Stimulated activated CD8-positive, alpha-beta memory T cell treated with anti-CD3 and anti-CD28 coated beads, Interleukin-15, amount 100 ng/mL, for 1 hour (primary cell): ENCODE data around the gene PAK4.
"Not testable (repeated sequence)": the region's sequence is repeated elsewhere in the genome, so short reads cannot be mapped to it uniquely, and the experiment has no call there.

ENCODE experiments used
- DNase-seq: peaks from one replicate; pipeline ENCODE4 v3.0.0-alpha.2; 2020; ENCODE audit warnings: low read depth

The PAK4 gene

DNA sequence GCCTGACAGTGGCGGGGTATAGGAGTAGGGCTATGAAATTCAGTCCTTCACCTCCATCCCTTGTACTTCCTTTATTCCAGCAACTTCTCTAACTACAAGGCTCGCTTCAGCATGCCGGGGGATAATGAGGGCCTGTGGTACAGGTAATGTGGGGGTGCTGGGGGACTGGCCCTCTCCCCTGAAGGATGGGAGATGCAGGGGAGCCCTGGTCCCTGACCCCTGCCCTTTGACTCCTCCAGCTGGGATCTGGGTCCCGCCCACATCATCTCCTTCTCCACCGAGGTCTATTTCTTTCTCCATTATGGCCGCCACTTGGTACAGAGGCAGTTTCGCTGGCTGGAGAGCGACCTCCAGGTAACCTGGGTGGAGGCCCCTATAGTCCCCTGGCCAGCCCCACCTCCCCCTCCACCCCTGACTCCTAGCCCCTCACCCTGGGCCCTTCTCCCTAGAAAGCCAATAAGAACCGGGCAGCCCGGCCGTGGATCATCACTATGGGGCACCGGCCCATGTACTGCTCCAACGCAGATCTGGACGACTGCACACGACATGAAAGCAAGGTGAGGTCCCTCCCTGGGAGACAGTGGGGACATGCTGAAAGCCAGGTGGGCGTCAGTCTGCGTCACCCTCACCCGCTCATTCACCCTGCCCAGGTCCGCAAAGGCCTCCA, 25.0 kb upstream of the PAK4 start:
- no peak for DNase-seq

DNA sequence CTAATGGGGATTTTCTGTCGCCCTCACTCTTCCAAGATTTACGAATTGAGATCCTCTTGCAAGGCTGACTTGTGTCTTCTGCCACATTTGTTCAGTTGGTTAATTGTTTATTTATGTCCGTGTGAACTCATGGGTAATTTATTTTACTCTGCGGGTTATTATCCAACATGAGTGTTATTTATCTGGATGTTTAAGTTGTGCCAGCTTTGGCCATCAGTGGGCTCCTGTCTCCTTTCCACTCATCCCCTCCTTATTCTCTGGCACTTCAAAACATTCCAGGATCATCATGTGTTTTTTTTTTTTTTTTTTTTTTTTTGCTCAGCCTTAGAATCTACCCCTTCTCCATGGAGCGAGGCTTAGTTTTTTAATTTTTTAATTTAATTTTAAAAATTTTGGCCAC, 22.4 kb upstream of the PAK4 start:
- DNase-seq: no peak

DNA sequence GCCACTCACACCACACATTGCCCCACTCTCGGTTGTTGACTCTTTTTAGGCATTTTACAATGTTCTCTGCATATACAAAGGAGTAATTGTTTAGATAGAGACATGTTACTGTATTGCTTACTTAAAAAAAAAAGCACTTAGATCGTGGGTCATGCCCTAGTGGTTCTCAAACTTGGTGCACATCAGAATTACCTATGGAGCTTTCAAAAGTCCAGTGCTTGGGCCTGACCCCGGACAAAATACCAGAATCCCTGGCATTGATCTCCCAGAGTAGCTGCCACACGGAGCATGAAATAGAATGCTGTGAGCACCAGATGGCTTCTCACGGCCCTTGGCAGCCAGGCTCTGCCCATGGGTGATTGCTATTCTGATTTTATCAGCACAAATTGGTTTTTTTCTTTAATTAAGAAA, 21.4 kb upstream of the PAK4 start:
- DNase-seq: no peak

DNA sequence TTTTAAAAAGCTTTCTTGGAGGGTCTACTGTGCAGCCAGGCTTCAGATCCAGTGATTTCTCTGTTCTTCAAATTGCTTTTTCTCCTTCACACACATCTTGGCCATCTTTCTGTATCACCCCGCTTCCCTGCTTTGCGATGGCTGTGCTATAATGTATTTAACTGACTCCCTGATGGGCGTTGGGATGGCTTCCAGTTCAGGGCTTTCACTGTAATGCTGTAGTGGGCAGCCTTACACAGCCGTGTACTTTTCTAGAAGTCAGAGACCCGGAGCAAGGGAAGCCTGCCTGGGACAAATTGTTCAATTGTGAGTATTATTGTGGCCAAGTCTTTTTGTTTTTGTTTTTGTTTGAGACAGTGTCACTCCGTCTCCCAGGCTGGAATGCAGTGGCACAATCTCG, 19.4 kb upstream of the PAK4 start:
- DNase-seq: no peak

DNA sequence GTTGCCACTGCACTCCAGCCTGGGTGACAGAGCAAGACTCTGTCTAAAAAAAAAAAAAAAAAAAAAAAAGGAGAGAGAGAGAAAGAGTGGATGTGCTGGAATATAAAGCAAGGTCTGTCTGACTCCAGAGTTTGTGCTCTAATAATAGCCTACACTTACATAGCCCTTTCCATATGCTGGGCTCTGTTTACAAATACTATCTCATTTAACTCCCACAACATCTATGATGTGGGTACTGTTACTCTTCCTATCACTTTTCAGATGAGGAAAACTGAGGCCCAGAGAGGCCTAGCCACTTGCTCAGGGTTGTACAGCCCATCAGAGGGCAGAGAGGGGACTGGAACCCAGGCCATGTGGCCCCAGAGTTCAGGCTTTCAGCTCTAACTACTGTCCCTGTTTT, 15.9 kb upstream of the PAK4 start:
- no peak for DNase-seq

DNA sequence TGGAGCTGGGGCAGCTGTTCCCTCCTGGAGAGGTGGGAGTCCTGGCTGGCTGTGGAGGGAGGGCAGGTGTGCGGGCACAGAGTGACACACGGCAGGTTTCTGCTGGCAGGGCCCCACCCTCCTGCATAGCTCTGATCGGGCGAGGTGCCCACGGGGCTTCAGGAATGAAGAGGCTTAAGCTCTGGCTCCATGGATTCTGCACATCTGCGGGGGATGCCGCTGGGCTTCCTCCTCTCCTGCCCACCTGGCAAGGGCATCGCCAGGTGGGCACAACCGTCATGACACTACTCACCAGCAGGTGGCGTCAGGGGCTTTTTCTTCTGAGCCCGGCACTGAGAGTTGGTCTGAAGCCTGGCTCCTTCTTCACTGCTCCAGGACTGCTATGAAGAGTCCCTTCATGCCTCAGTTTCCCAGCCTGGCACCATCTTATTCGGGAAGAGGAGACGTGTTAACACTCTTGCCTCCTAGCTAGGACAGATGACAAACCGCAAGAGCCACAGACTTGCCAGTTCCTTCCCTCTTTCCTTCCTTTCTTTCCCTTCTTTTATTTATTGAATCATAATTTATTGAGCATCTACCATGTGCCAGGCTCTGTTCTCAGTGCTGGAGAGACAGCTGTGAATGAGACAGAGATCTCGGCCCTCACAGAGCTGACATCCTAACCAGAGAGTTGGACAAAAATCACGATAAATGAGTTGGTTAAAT, 15.2 kb upstream of the PAK4 start:
- DNase-seq: peak; percentile 66

DNA sequence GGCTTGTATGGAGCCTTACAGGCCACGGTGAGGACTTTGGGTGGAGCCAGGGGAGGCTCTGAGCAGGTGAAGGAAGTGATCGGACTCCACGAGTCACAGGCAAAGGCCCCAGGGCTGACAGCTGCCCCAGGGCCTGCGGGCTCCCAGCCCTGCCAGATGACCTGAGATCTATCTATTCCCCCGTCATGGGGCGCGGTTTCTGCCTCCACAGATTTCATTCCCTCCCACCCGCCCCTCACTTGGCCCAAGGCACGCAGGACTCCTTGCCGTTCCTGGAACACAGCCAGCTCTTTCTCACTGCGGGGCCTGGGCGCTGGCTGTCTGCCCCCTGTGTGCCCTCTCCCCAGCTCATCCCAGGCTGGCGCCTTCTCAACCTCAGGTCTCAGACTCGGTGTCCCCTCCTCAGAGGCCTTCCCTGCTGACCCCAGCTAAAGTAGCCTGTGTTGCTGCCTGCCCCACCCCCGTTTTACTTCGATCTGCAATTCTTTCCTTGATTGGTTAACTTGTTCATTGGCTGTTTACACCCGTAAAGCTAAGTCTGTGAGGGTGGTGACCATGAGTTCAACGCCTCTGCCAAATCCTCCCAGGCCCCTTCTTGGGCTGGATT, 13.9 kb upstream of the PAK4 start:
- DNase-seq: no peak

DNA sequence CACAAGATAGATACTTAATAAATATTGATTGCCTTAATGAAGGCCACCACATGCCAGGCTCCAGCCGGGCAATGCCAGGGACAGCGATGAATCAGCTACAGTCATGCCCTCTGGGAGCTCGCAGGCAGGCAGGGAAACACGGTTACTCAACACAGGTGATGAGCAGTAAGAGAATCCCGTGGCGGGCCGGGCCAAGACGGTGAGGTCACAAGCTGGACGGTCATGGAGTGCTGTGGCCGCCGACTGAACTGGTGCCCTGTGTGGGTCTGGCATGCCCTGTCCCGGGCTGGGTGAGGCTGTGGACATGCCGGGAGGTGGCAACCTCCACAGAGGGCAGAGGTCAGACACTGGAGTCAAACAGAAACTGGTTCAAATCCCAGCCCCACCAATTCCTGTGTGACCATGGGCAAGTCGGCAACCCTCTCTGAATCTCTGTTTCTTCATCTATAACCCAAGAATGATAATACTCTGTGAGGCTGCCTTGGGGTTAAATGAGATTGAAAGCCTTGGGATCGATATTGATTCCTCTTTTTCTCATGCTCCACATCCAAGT, 13.2 kb upstream of the PAK4 start:
- DNase-seq: no peak

DNA sequence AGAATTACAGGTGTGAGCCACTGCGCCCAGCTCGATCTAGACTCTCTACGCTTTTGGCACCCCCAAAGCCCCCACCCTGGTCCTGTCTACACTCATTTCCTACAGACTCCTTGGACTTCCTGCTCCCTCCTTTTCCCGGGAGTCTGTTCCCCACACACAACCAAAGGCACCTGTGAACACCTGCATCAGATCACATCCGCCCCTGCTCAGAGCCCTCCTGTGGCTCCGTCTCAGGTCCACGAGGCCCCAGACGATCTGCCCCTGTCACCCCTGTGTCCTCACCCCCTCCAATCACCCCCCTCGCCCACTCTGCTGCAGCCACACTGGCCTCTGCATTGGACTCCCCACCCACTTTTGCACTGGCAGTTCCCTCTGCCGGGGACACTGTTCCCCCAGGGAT, 12.4 kb upstream of the PAK4 start:
- no peak for DNase-seq

DNA sequence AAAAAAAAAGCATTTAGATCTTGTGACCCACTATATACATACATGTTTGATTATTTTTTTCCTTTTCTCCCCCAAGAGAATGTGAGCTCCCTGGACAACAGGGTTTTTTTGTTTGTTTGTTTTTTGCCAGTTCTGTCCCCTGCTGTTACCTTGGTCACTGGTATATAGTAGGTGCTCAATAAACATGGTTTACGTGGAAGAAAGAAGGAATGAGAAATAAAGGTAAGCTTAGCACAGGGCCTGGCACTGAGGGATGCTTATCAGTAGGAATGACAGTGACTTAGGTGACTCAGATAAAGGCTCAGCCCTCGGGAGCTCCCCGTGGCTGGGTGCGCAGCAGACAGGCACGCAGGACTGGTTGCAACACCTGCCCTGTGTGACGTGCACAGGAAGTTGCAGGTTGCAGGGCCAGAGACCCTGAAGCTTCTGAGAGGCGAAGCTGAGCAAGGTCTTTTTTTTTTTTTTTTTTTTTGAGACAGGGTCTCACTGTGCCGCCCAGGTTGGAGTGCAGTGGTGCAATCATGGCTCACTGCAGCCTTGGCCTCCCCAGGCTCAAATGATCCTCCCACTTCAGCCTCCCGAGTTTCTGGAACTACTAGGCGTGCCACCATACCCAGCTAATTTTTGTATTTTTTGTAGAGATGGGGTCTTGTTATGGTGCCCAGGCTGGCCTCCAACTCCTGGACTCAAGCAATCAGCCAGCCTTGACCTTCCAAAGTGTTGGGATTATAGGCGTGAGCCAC, 10.3 kb upstream of the PAK4 start:
- DNase-seq: no peak

DNA sequence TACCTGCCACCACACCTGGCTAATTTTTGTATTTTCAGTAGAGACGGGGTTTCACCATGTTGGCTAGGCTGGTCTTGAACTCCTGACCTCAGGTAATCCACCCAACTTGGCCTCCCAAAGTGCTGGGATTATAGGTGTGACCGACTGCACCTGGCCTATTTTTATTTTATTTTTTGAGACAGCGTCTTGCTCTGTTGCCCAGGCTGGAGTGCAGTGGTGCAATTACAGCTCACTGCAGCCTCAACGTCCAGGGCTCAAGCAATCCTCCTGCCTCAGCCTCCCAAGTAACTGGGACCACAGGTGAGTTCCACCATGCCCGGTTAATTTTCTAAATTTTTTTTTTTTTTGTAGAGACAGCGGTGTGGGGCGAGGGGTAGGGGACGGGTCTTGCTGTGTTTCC, 8.6 kb upstream of the PAK4 start:
- not testable (repeated sequence) for DNase-seq

DNA sequence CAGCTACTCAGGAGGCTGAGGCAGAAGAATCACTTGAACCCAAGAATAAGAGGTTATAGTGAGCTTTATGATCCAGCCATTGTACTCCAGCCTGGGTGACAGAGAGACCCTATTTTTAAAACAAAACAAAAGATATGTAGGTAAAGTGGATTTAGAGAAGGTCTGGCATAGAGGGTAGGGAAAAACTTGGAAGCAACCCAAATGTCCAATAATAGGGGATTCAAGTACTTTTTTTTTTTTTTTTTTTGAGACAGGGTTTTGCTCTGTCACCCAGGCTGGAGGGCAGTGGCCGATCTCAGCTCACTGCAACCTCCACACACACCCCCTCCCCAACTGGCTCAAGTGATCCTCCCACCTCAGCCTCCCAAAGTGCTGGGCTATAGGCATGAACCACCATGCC, 5.8 kb upstream of the PAK4 start:
- no peak for DNase-seq

DNA sequence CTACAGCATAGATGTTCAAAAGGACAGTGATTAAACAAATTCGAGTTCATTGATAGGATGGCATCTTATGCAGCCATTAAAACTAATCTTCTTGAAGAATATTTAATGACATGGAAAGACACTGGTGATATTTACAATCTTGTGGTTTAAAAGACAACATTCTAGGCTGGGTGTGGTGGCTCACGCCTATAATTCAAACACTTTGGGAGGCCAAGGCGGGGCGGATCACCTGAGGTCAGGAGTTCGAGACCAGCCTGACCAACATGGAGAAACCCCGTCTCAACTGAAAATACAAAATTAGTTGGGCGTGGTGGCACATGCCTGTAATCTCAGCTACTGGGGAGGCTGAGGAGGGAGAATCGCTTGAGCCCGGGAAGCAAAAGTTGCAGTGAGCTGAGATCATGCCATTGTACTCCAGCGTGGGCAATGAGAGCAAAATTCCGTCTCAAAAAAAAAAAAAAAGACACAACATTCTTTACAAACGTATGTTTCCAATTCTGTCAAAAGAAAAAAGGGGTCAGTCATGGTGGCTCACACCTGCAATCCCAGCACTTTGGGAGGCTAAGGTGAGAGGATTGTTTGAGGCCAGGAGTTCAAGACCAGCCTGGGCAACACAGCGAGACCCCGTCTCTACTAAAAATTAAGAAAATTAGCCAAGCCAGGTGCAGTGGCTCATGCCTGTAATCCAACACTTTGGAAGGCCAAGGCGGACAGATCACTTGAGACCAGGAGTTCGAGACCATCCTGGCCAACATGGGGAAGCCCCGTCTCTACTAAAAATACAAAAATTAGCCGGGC, 2.5 kb upstream of the PAK4 start:
- no peak for DNase-seq

DNA sequence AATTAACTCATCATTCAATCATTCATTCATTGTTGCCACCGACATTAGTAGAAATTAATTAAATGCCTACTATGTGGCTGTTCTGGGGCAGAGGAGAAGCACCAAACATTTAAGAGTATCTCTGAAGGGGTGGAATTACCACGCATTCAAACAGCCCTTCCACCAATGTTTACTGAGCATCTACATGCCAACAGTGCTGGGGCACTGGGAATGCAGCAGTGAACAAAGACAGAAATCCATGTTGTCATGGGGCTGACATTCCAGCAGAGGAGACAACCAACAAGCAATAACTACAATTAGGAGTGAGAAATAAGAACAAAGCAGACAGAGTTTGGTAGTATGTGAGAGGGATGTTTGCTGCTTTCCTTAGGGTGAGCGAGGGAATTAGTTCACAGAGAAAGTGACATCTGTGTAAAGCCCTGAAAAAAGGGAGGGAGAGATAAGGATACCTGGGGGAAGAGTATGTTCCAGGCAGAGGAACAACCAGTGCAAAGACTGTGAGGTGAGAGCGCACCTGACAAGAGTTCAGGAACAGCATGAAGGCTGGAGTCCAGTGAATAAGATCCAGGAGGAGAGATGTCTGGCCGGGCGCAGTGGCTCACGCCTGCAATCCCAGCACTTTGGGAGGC, 1.3 kb upstream of the PAK4 start:
- no peak for DNase-seq

DNA sequence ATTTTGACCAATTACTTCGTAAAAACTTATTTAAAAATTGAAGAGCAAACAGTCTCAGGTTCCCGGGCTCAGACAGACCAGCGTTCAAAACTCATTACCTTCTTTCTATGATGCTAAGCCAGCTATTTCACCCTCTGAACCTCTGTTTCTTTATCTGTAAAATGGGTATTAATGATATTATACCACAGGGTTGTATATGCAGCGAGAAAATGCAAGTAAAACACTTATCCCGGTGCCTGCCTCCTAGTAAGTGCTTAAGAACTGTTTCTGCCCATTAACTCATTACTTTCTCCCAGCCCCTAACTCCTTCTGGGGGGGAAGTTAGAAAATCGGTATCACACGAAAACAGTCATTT, 410 bp upstream of the PAK4 start:
- DNase-seq: no peak

DNA sequence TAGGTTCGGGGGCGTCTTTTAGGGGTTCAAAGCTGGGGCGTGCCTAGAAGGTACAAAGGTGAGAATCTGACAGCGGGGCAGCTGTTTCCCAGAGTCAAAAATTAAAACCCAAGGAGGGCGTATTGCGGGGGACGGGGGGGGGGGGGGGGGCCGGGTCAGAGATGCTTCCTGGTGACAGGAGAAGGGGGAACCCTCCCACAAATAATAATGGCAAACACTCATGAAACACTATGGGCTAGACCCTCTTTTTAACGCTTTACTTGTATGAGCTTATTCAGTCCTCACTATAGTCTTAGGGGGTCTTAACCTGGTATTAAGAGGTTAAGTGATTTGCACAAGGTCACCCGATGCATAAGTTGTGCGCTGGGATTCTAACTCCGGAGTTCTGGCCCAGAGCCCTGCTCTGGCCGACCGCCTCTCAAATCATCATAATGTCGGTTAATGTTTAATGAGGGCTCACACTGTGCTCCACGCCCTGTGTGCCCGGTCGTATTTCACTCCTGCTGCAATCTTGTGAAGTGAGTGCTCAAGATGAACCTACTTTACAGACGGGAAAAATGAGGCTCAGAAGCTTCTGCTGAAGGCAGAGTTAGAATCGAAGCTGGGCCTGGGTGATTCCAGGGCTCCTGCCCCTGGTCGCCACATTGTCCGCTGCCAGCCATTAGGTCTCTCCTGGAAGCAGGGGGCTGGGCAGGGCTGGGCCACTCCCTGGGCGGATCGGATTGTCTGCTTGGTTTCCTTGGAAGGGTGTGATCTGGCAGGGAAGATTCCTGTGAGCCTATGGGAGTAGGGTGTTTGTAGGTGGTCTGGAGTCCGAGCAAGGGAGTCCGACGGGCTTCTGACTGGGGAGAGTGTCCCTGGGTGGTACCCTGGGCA, 964 bp downstream of the PAK4 start:
- no peak for DNase-seq

DNA sequence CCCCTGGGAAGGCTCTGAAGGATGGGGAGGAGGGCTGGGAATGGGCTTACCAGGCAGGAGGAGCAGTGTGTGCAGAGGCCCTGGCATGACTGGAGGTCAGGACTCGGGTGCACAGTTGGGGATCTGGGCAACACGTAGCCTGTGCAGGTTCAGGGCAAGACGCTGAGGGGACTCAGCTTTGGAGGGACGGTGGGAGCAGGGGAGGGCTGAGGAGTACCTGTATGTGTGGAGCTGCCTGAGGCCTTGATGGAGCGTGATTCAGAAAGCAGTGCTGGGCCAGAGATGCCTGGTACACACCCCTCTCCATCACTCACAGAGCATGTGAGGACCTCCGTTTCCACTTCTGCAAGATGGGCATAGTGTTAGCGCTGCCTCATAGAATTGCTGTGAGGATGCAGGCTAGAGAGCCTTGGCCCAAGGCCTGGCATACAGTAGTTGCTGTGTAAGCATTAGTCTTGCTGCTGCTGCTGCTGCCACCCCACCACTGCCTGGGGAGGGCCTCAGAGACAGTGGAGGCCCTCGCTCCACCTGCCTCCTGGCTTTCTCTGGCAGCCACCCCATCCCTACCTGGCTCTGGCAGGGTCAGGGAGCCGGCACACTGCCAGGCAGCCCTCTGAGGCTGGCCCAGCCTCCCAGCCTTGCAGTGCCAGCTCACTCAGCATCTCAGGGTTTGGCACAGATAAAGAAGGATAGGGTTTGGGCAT, 2.4 kb downstream of the PAK4 start:
- DNase-seq: no peak

DNA sequence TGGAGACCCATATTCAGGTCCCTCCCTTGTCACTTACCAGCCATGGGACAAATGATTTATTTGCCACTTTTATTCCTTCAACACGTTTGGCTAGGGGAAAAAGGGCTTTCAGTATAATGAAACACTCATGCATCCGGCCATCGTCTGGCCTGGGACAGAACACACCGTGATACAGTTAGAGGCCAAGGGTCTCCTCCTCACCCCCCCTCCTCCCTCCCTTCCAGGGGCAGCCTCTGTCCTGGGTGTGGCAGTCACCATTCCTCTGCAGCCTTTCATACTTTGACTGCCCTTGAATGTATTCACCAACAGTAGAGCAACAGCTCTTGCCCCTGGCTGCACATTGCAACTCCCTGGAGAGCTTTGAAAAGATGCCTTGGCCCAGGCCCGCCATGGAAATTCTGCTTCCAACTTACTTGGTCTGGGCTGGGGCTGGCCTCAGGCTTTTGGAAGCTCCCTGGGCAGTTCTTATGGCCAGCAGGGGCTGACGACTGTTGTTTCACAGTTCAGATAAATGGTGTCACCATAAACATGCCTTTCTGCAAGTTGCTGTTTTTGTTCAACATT, 3.0 kb downstream of the PAK4 start:
- no peak for DNase-seq

DNA sequence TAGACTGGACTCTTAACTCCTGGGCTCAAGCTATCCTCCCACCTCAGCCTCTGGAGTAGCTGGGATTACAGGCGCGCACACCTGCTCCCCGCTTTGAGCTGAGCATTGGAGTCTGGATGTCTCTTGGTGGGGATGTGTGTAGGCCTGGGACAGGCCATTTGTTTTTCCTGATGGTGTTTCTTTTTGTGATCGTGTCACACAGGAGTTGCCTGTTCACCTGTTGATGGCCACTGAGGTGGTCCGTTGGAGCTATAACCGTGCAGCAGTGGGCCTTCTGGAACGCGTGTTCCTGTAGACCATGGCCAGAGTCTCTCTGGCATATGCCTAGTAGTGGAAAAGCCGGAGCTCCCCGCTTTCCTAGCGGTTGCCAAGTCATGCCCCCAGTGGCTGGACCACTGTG, 3.5 kb downstream of the PAK4 start:
- DNase-seq: no peak
